Body of pancreas (tissue), 4 donors: ENCODE results near the gene MCM8. TPM values are rescaled to one million over a fixed set of nuclear protein-coding genes. Genes with fewer than 3 reads are reported as not detected.

Experiments used
- ATAC-seq: fragments of 150-250 bp; one replicate; pipeline ENCODE4 v1.9.1; 2016
- DNase-seq, 4 donors: peaks; one replicate each; pipeline ENCODE4 v3.0.0-alpha.2; 2019
- H3K27ac ChIP-seq, 4 donors: fragments of 200-600 bp; sonication (generic); 1 replicate in 3 of 4; 2 replicates in 1 of 4; pipeline versions ENCODE4 v1.5.1 to v1.6.1; 2016 to 2019; ENCODE audit warnings: mild to moderate bottlenecking in 1 of 4, mixed read lengths in 1 of 4, moderate library complexity in 1 of 4
- H3K27me3 ChIP-seq, 2 donors: fragments of 200-600 bp; sonication (generic); one replicate each; pipeline ENCODE4 v1.6.0; 2016; ENCODE audit warnings: mild to moderate bottlenecking in 1 of 2
- H3K36me3 ChIP-seq, 2 donors: fragments of 200-600 bp; sonication (generic); replicated peaks in 1 of 2; 2 replicates each; pipeline ENCODE4 v1.5.1; 2016; ENCODE audit warnings: low read depth in 2 of 2; ENCODE audit not compliant: insufficient read depth in 1 of 2
- H3K4me1 ChIP-seq: fragments of 200-600 bp; sonication (generic); one replicate; pipeline ENCODE4 v1.6.0; 2016
- H3K4me3 ChIP-seq, 2 donors: fragments of 200-600 bp; sonication (generic); 1 replicate in 1 of 2; 2 replicates in 1 of 2; pipeline ENCODE4 v1.5.1; 2016 to 2019
- H3K9me3 ChIP-seq, 3 donors: fragments of 200-600 bp; sonication (generic); 1 replicate in 2 of 3; 2 replicates in 1 of 3; pipeline ENCODE4 v1.5.1; 2016
- POLR2A ChIP-seq, 3 donors: fragments of 450-650 bp; IDR thresholded peaks; one replicate each; pipeline ENCODE4 v1.6.1; 2016; ENCODE audit warnings: antibody characterized with exemption in 3 of 3, mild to moderate bottlenecking in 2 of 3
- WGBS, 2 donors: methylation state at CpG; one replicate each; pipeline ENCODE4 v1.1.5; 2017; 5-methylcytosine and 5-hydroxymethylcytosine counted together
- intact Hi-C: fragments of 100-400 bp; cut with DNase I; formaldehyde crosslinking; loops from one replicate; pipeline ENCODE4 v1.15.1; 2023
- total RNA-seq, 2 donors: library from RNA; depleted of rRNA; stranded (reverse); fragments of >200 nt; gene quantifications; one replicate each; pipeline ENCODE4 v1.1.0, GENCODE V29; 2016
- TF ChIP-seq, protein P1 (sequence below), 7 experiments: fragments of 450-650 bp in 4 of 7; fragments of 200-600 bp in 3 of 7; sonication (generic) in 3 of 7; IDR thresholded peaks; one replicate each; pipeline ENCODE4 v1.5.1; 2016 to 2019; ENCODE audit warnings: antibody characterized with exemption in 7 of 7

MCM8 gene
- total RNA-seq, 2 donors from 2014 or later = 2.6 to 3.6 TPM

DNA sequence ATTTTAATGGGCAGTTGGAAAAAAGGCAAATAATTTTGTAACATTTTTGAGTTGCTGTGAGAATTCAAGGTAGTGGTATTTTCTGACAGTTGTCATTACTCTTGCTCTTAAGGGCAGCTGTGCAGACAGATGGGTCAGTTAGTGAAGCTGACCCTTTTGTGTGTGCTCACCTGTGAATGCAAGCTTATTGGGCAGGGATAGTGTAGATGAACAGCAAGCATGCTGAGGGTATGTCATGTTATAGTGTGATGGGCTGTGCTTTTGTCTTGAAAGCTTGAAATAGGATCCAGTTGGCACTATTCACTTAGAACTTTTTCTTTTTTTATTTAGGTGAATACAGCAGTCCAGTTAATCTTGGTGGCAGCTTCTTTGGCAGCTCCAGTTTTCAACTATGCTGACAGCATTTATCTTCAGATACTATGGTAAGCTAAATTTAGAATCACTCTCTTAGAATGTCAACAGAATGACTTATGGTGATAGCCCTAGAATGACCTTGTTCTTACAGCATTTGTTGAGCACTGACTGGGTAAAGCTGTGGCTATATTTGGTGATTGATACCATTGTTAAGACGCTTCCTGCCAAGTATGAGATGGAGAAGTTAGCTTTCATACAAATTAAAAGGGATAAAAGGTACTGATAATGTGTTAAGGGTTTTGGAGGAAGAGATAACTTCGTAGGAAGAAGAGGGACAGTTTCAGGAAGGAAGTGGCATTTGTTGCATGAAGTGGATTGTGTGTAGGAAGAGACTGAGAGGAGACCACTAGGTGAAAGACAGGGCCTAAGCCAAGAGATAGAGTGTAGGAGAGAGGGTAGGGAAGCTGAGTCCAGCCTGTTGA is 83.9 kb downstream of the MCM8 start:
- no peak for TF ChIP-seq POLR2A (IDR thresholded peaks at IDR 0.05)
- TF ChIP-seq, protein P1, sequence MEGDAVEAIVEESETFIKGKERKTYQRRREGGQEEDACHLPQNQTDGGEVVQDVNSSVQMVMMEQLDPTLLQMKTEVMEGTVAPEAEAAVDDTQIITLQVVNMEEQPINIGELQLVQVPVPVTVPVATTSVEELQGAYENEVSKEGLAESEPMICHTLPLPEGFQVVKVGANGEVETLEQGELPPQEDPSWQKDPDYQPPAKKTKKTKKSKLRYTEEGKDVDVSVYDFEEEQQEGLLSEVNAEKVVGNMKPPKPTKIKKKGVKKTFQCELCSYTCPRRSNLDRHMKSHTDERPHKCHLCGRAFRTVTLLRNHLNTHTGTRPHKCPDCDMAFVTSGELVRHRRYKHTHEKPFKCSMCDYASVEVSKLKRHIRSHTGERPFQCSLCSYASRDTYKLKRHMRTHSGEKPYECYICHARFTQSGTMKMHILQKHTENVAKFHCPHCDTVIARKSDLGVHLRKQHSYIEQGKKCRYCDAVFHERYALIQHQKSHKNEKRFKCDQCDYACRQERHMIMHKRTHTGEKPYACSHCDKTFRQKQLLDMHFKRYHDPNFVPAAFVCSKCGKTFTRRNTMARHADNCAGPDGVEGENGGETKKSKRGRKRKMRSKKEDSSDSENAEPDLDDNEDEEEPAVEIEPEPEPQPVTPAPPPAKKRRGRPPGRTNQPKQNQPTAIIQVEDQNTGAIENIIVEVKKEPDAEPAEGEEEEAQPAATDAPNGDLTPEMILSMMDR (IDR thresholded peaks at IDR 0.05) = no peak
- no peak for DNase-seq
- H3K27me3 ChIP-seq = no peaks in the 10 kb centered on the region
- intact Hi-C loops = no loop called here
- ATAC-seq = peak; percentile 30
- no peak overlapping the region for H3K4me3 ChIP-seq
- H3K36me3 ChIP-seq = peaks cover 0 to 20% of the 10 kb centered on the region in 2 donors
- no peaks in the 10 kb centered on the region for H3K9me3 ChIP-seq
- H3K4me1 ChIP-seq = peaks cover 27% of the 10 kb centered on the region
- WGBS, 2 donors = 8 to 10% methylated on average over 2 of the region's 2 CpGs
- H3K27ac ChIP-seq = peak overlapping the region in 2 of 4 donors; percentile 4 to 34

DNA sequence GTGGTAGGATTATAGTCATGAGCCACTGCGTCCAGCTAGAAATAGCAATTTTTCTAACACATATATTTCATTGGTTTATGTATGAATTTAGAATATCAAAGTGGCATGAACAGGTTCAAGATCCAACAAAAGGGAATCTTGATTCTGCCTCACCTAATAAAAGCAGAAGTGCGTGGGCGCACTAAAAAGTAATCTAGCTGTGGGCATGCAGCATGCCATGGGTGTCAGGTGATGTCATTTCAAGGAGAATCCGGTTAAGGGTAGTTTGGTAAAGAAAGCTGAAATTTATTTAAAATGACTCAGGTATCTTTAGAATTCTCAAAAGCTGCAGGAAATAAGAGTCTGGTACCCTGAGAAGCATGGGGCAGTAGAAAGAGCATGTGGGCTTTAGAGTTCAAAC is 85.8 kb downstream of the MCM8 start:
- Histone ChIP-seq H3K27me3 (no peaks in the 10 kb centered on the region), H3K36me3 (peaks cover 5 to 25% of the 10 kb centered on the region in 2 donors), H3K27ac (no peak overlapping the region), H3K9me3 (no peaks in the 10 kb centered on the region), H3K4me3 (no peak overlapping the region), H3K4me1 (peaks cover 22% of the 10 kb centered on the region)
- no peak for DNase-seq
- ATAC-seq = no peak
- no peak for TF ChIP-seq POLR2A (IDR thresholded peaks at IDR 0.05)
- TF ChIP-seq, protein P1 (IDR thresholded peaks at IDR 0.05) = no peak
- WGBS, 2 donors = 96% methylated on average over 4 of the region's 4 CpGs
- intact Hi-C loops = no loop called here

DNA sequence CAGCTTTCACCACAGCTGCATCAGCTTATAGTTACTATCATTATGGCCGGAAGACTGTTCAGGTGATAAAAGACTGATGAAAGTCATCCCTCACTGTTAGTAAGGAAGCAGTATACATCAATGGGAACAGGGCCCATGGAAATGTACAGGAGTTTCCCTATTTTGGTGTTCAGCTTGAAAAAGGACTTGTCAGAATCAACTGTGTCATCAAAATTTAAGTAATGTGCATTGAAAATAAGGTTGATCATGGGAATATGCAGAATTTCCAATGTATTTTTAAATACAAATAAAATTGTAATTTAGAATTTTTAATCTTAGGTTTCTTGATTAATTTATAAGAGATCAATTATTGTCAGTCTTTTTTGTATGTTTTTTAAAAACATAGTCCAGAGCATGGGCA is 86.6 kb downstream of the MCM8 start:
- H3K27me3 ChIP-seq = no peaks in the 10 kb centered on the region
- ATAC-seq (no peak), DNase-seq (no peak)
- peaks cover 20% of the 10 kb centered on the region for H3K4me1 ChIP-seq
- intact Hi-C loops = no loop called here
- no peaks in the 10 kb centered on the region for H3K9me3 ChIP-seq
- H3K27ac ChIP-seq = no peak overlapping the region
- WGBS, 2 donors = 88 to 95% methylated on average over 1 of the region's 1 CpG
- peaks cover 5 to 25% of the 10 kb centered on the region in 2 donors for H3K36me3 ChIP-seq
- no peak overlapping the region for H3K4me3 ChIP-seq
- TF ChIP-seq POLR2A (IDR thresholded peaks at IDR 0.05) = no peak
- TF ChIP-seq, protein P1 (IDR thresholded peaks at IDR 0.05) = no peak

DNA sequence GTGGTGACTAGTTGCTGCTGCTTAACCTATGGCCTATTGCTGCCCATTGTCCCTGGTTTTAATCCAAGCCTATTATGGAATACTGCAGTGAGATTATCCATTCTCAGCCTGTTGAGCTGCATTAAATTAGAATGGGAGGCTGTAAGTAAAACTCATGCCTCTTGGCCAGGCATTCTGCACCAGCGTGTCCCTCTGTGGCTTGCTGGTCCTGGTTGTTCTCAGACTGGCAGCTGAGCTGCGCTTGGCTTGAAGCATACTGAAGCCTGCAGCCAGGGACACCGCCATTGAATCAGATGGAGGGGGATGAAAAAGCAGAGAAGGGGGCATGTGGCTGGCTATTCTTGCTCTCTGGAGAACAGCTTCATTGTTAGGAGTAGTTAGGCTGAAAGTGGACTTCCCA is 87.8 kb downstream of the MCM8 start:
- intact Hi-C loops = no loop called here
- H3K27me3 ChIP-seq = no peaks in the 10 kb centered on the region
- no peak overlapping the region for H3K4me3 ChIP-seq
- TF ChIP-seq, protein P1 (IDR thresholded peaks at IDR 0.05) = no peak
- no peak for TF ChIP-seq POLR2A (IDR thresholded peaks at IDR 0.05)
- no peaks in the 10 kb centered on the region for H3K9me3 ChIP-seq
- no peak for DNase-seq
- H3K27ac ChIP-seq = no peak overlapping the region
- no peak for ATAC-seq
- H3K36me3 ChIP-seq = peaks cover 5 to 25% of the 10 kb centered on the region in 2 donors
- 93 to 94% methylated on average over 3 of the region's 3 CpGs for WGBS, 2 donors
- H3K4me1 ChIP-seq = peaks cover 15% of the 10 kb centered on the region

DNA sequence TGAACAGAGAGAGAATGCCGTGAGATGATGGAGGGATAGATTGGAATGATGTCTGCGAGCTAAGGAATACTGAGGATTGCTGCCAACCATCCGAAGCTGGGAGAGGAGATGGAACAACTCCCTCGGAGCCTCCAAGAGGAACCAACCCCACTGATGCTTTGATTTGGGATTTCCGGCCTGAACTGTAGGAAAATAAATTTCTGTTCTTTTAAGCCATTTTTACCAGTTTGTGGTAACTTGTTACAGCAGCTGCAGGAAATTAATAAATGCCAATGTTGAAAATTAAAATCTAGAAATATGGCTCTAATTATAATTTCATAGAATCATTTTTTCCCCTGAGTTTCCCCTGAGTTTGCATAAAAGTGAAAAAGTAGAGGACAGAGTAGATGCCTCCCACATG is 89.3 kb downstream of the MCM8 start:
- intact Hi-C loops = no loop called here
- Histone ChIP-seq H3K4me3 (no peak overlapping the region), H3K4me1 (peaks cover under 1% of the 10 kb centered on the region), H3K9me3 (no peaks in the 10 kb centered on the region), H3K27ac (no peak overlapping the region), H3K27me3 (no peaks in the 10 kb centered on the region), H3K36me3 (peaks cover 5 to 23% of the 10 kb centered on the region in 2 donors)
- 88 to 97% methylated on average over 5 of the region's 5 CpGs for WGBS, 2 donors
- ATAC-seq (no peak), DNase-seq (no peak)
- TF ChIP-seq, protein P1 (IDR thresholded peaks at IDR 0.05) = no peak
- TF ChIP-seq POLR2A (IDR thresholded peaks at IDR 0.05) = no peak
